NOMO-1 treated with dmso at 0.1 percent for 144 hours (cell line): ENCODE results near the gene MAP4K1.

Experiments used
- DNase-seq: peaks from one replicate; lab custom pipeline; 2025; ENCODE audit not compliant: unreplicated experiment; lab: John Stamatoyannopoulos, UW

MAP4K1 gene

DNA sequence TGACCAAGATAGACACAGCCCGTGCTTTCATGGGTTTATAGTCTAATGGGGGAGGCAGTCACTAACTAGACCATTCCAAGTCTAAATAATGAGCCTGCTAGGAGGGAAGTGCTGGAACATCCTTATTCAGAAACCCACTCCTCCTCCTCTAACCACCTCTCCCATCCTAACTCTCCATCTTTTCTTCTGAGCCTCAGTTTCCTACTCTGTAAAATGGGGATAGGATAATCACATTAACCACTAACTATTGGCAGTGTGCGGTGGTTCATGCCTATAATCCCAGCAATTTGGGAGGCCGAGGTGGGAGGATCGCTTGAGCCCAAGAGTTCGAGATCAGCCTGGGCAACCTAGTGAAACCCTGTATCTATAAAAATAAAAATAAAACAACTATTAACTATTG is 68.7 kb downstream of the MAP4K1 start:
- no peak for DNase-seq

DNA sequence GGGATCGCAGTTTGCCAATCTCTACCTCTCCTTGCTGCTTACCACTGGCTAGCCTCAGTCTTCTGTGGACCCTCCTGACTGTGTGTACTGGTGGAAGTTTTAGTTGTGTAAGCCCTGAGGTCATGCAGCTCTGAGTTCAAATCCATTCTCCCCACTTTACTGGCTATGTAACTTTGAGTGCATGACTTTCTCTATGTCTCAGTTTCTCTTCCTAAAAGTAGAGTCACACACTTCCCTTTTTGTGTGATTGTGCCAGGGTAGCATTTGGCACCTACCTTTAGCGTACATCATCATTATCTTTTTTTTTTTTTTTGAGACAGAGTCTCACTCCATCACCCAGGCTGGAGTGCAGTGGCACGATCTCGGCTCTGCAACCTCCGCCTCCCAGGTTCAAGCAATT is 70.3 kb downstream of the MAP4K1 start:
- DNase-seq: no peak

DNA sequence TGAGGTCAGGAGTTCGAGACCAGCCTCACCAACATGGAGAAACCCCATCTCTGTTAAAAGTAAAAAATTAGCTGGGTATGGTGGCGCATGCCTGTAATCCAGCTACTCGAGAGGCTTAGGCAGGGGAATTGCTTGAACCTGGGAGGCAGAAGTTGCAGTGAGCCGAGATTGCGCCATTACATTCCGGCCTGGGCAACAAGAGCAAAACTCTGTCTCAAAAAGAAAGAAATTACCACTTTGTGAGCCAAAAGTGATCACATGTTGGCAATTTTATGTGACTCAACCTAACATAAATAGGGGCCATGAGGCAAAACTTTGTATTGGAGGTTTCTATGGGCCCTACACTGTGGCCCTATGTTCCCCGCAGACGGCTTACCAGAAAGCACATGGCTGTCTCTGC is 72.2 kb downstream of the MAP4K1 start:
- DNase-seq: no peak

DNA sequence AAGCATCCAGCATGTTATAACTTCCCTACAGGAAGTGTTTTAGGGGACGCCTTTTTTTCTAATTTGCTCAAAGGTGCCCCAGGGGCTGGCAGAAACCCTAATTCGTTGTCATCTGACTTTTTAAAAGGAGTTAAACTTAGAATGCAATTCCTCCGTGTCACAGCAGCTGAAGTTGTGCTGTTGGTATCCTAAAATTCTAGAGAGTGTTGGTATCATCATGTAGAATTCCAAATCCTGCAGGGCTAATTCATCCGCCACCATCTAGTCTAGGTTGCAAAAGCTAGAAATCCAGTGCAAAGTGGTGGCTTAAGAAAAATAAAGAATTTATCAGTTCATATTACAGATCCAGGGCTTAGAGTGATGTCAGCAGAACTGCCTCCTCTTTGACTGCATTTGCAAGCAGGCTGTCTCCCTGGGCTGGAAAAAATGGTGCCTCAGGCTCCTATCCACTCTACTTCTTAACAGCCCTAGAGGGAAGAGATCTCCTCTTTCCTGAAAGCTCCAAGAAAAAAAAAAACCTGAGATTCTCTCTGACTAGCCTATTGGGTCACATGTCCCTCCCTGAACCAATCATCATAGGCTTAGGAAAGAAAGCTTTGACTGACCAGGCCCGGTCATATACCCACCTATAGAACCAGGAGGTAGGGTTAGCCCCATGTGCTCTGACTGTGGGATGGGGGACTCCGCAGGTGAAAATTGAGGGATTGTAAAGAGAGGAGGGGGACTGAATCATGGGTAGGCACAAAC is 73.0 kb downstream of the MAP4K1 start:
- no peak for DNase-seq

DNA sequence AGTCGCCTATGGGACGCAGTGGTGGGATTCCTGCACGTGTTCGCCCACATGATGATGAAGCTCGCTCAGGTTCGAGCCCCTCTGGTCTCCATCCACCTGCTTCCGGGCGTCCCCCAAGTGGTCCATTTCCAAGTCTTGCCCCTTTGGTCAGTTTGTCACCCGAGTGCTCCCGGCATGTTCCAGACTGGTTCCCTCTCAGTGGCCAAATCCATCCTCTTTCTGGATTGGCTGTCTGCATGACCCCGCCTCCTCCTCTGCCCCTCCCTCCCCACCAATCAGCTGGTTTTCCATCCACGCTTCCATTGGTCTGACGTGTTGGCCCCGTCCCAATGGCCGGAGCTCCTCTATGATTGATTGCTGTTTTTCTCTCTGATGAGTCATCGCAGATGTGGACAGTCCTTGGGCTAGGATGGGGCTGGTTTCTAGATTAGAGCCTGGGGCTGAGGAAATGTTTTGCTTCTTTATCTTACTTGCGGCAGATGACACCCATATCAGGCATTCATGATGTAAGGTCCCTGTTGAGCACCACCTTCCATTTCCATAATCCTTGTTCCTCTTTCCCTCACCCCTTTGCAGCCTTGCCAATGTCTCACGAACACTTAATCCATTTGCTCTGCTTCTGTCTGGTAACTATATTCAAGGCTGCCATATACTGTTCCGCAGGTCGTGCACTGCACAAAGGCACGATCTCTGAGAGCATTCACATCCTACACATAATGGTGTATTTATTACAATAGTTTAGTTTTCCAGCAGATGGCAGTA is 73.8 kb downstream of the MAP4K1 start:
- DNase-seq: peak; percentile 69

DNA sequence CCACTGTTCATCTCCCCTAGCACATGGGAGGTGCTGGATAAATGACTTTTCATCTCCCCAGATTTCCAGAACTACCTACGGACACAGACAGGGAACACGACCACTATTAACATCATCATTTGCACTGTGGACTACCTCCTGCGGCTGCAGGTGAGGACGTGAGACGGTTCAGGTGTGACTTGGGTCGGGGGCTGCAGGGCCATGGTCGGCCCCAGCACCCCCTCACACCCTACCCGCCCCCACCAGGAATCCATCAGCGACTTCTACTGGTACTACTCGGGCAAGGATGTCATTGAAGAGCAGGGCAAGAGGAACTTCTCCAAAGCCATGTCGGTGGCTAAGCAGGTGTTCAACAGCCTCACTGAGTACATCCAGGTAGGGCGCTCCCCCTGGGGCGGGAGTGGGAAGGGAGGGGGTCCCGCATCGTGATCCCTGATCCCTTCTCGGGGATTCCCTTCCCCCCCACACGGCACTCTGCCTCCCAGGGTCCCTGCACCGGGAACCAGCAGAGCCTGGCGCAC is 74.4 kb downstream of the MAP4K1 start:
- DNase-seq: no peak

DNA sequence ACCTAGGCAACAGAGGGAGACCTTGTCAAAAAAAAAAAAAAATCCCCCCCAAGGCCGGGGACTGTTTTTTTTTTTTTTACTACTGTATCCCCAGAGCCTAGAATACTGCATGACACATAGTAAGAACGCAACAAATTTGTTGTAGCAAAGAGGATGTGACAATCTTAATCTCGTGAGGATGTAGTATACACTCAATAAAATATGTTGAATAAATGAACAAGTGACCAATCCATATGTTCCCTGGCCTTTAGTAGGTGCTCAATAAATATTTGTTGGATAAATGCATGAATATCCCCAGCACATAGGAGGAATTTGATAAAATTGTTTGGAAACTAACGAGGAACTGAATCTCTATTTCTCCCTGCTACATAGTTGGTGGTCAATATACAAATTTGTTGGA is 75.7 kb downstream of the MAP4K1 start:
- DNase-seq: no peak

DNA sequence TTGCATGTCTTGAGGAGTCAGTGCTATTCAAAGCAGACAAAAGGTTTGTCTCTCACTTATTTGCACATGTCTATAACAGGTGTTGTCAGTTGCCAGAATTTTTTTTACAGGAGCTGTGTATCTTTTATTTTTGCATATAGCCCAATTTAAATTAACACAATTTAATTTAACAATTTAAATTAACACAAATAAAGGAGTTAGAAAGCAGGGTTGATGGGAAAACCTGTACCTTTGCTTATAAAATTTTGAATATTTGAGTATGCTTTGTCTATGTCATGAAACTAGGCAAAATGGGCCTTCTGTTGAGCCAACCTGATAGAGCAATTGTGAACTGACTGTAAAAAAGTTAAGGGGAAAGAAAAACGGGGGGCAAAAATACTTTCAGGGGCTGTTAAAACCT is 78.0 kb downstream of the MAP4K1 start:
- no peak for DNase-seq

DNA sequence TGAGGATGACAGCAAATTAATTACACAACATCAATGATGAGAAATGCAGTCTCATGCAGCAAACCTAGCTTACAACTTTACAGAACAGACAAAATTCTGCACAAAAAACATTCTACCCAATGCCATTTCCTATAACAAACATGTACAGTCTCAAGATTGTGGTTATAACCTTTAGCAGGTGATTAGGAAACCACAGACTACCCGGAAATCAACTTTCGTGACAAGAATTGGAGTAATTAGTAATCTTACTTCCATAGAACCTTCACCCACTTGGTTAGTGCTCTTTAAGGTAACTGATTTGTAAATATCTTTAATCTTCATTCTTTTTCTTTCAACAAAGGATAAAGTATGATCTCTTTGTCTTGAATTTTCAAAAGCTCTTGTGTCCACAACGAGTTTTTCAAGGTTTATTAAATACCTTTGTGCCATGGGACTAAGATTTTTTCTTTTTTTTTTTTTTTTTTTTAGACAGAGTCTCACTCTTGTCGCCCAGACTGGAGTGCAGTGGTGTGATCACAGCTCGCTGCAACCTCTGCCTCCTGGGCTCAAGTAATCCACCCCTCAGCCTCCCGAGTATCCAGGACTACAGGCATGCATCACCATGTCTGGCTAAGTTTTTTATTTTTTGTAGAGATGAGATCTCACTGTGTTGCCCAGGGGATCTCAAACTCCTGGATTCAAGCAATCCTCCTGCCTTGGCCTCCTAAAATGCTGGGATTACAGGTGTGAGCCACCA is 78.8 kb downstream of the MAP4K1 start:
- no peak for DNase-seq

DNA sequence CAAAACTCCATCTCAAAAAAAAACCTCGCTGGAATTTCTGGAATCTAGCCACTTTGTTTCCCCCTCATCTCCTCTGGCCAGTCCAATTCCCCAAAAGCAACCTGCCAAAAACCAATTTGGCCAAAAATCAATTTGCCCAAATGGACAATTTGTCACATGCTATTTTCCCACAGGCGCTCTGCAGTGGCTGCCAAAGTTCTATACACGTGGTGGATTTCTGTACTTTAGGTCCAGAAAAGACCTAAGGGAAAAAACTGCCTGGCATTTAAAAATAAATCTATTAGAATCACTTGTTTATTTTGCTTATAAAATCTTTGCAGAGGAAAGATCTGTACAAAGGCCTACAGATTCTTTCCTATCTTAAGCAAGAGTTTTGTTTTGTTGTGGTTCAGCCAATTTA is 79.4 kb downstream of the MAP4K1 start:
- DNase-seq: no peak
